ENCODE data around the gene TRAFD1. TPM values are rescaled to one million over a fixed set of nuclear protein-coding genes. Genes with fewer than 3 reads are reported as not detected.
"Not testable (repeated sequence)": the region's sequence is repeated elsewhere in the genome, so short reads cannot be mapped to it uniquely, and the experiment has no call there.

Gene TRAFD1
- total RNA-seq, 1 donor from 2014 or later: 25.4 TPM

- Histone ChIP-seq H3K4me3 (ENCODE audit: low read depth, low read length) (peak overlapping the region; percentile 65), H3K27me3 (ENCODE audit: control insufficient read depth, insufficient read depth, low read length) (no peaks in the 10 kb centered on the region), H3K36me3 (ENCODE audit: control insufficient read depth, insufficient read depth, low read length) (no peaks in the 10 kb centered on the region)
- DNase-seq (ENCODE audit: low read depth): no peak
- no peak for TF ChIP-seq CTCF (IDR thresholded peaks at IDR 0.05; ENCODE audit: insufficient read depth, low read length, poor library complexity, severe bottlenecking)
Observed at GRCh38 chr12:112107306-112108201, 17.8 kb upstream of the TRAFD1 start.

- Histone ChIP-seq H3K27me3 (ENCODE audit: control insufficient read depth, insufficient read depth, low read length) (no peaks in the 10 kb centered on the region), H3K36me3 (ENCODE audit: control insufficient read depth, insufficient read depth, low read length) (no peaks in the 10 kb centered on the region), H3K4me3 (ENCODE audit: low read depth, low read length) (peak within 1 kb of the TSS; percentile 65)
- DNase-seq (ENCODE audit: low read depth): no peak
- no peak for TF ChIP-seq CTCF (IDR thresholded peaks at IDR 0.05; ENCODE audit: insufficient read depth, low read length, poor library complexity, severe bottlenecking)
Observed at GRCh38 chr12:112108202-112109079, 16.9 kb upstream of the TRAFD1 start, which contains the start of gene NAA25. Gene NAA25, minus strand, starts transcription at chr12:112108783. Its CDS starts 10 bp downstream, at chr12:112108773.

- not testable (repeated sequence) for DNase-seq (ENCODE audit: low read depth); H3K27me3 ChIP-seq (ENCODE audit: control insufficient read depth, insufficient read depth, low read length); H3K4me3 ChIP-seq (ENCODE audit: low read depth, low read length); H3K36me3 ChIP-seq (ENCODE audit: control insufficient read depth, insufficient read depth, low read length)
Observed at GRCh38 chr12:112110787-112111662, 14.3 kb upstream of the TRAFD1 start.

- DNase-seq (ENCODE audit: low read depth): no peak
- Histone ChIP-seq H3K27me3 (ENCODE audit: control insufficient read depth, insufficient read depth, low read length) (no peaks in the 10 kb centered on the region), H3K4me3 (ENCODE audit: low read depth, low read length) (no peak overlapping the region), H3K36me3 (ENCODE audit: control insufficient read depth, insufficient read depth, low read length) (no peaks in the 10 kb centered on the region)
- TF ChIP-seq CTCF (IDR thresholded peaks at IDR 0.05; ENCODE audit: insufficient read depth, low read length, poor library complexity, severe bottlenecking): no peak
Observed at GRCh38 chr12:112111931-112112330, 13.4 kb upstream of the TRAFD1 start.

GRCh38 chr12:112112409-112113133 is 12.8 kb upstream of the TRAFD1 start:
- TF ChIP-seq CTCF (IDR thresholded peaks at IDR 0.05; ENCODE audit: insufficient read depth, low read length, poor library complexity, severe bottlenecking): no peak
- Histone ChIP-seq H3K4me3 (ENCODE audit: low read depth, low read length) (no peak overlapping the region), H3K27me3 (ENCODE audit: control insufficient read depth, insufficient read depth, low read length) (no peaks in the 10 kb centered on the region), H3K36me3 (ENCODE audit: control insufficient read depth, insufficient read depth, low read length) (no peaks in the 10 kb centered on the region)
- DNase-seq (ENCODE audit: low read depth): no peak
